Measurements from ENCODE around the gene MZT2A. TPM values are rescaled to one million over a fixed set of nuclear protein-coding genes. Genes with fewer than 3 reads are reported as not detected.
"Not testable (repeated sequence)": the region's sequence is repeated elsewhere in the genome, so short reads cannot be mapped to it uniquely, and the experiment has no call there.

The MZT2A gene
- total and polyA plus RNA-seq, 7 donors, result 22.1 to 46.5 (median 34.0) TPM

DNA sequence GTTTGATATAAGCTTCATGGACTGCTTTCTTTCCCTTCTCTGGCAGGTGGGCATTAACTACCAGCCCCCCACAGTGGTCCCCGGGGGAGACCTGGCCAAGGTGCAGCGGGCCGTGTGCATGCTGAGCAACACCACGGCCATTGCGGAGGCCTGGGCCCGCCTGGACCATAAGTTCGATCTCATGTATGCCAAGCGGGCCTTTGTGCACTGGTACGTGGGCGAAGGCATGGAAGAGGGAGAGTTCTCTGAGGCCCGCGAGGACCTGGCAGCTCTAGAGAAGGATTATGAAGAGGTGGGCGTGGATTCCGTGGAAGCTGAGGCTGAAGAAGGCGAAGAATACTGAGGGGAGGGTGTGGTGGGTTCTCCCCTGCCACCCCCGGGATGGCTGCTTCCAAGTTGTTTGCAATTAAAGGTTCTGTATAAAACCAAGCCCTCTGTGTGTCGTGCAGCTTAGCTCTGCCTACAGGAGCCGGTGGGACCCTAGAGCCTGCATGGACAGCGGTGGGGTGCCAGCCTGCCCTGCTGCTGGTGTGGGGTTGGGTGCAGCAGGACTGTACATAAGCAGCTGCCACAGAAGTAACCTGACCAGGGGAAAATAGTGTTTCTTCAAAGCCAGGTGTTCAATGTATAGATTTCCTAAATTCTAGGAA, 9.6 kb downstream of the MZT2A start:
- H3K4me3 ChIP-seq, H3K4me1 ChIP-seq: not testable (repeated sequence)
- whole genome bisulfite sequencing, 3 donors, result 90 to 97% (median 95%) methylated on average over 16 to 19 of the region's 19 CpGs

DNA sequence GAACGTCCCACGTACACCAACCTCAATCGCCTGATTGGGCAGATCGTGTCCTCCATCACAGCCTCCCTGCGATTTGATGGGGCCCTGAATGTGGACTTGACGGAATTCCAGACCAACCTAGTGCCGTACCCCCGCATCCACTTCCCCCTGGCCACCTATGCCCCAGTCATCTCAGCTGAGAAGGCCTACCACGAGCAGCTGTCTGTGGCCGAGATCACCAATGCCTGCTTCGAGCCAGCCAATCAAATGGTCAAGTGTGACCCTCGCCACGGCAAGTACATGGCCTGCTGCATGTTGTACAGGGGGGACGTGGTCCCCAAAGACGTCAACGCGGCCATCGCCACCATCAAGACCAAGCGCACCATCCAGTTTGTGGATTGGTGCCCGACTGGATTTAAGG, 11.8 kb downstream of the MZT2A start:
- WGBS, 3 donors, result 97 to 99% (median 99%) methylated on average over 12 to 19 of the region's 20 CpGs
- H3K27me3 ChIP-seq (ENCODE audit: insufficient read depth in 3 of 3, low read length in 2 of 3); H3K4me3 ChIP-seq; DNase-seq; H3K4me1 ChIP-seq; H3K36me3 ChIP-seq (ENCODE audit: insufficient read depth in 1 of 2, low read depth in 1 of 2); intact Hi-C loops (cut with DNase I); H3K9me3 ChIP-seq; H3K27ac ChIP-seq; ATAC-seq: not testable (repeated sequence)

More for the DNA sequence above, 9.6 kb downstream of the MZT2A start:
- H3K27me3 ChIP-seq (ENCODE audit: insufficient read depth in 3 of 3, low read length in 2 of 3); H3K9me3 ChIP-seq; ATAC-seq; H3K27ac ChIP-seq; H3K36me3 ChIP-seq (ENCODE audit: insufficient read depth in 1 of 2, low read depth in 1 of 2); intact Hi-C loops (cut with DNase I); DNase-seq: not testable (repeated sequence)

DNA sequence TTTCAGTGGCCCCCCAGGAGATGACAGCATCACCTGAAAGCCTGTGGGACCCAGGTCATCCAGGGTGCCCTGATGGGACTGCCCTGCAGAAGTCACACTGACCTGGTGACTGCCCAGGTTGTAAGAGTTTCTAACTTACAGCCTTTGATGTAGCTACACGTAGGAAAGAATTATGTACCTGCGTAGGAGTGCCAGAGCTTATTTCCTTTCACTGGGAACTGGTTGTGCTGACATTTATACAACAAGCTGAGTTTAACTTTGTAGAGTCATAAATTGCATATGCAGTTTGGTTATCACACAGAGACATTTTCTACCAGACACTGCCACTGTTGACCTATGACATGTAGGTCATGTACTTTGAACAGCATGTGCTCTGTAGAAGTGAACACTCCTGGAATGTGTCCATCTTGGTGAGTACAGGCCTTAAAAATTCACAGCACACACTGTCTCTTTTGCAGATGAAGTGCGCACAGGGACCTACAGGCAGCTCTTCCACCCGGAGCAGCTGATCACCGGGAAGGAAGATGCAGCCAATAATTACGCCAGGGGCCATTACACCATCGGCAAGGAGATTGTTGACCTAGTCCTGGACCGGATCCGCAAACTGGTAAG, 13.2 kb downstream of the MZT2A start:
- 81 to 94% (median 94%) methylated on average over 9 of the region's 9 CpGs for WGBS, 3 donors
- H3K27ac ChIP-seq; H3K4me3 ChIP-seq; intact Hi-C loops (cut with DNase I); H3K27me3 ChIP-seq (ENCODE audit: insufficient read depth in 3 of 3, low read length in 2 of 3); H3K4me1 ChIP-seq; H3K9me3 ChIP-seq; H3K36me3 ChIP-seq (ENCODE audit: insufficient read depth in 1 of 2, low read depth in 1 of 2); ATAC-seq; DNase-seq: not testable (repeated sequence)

DNA sequence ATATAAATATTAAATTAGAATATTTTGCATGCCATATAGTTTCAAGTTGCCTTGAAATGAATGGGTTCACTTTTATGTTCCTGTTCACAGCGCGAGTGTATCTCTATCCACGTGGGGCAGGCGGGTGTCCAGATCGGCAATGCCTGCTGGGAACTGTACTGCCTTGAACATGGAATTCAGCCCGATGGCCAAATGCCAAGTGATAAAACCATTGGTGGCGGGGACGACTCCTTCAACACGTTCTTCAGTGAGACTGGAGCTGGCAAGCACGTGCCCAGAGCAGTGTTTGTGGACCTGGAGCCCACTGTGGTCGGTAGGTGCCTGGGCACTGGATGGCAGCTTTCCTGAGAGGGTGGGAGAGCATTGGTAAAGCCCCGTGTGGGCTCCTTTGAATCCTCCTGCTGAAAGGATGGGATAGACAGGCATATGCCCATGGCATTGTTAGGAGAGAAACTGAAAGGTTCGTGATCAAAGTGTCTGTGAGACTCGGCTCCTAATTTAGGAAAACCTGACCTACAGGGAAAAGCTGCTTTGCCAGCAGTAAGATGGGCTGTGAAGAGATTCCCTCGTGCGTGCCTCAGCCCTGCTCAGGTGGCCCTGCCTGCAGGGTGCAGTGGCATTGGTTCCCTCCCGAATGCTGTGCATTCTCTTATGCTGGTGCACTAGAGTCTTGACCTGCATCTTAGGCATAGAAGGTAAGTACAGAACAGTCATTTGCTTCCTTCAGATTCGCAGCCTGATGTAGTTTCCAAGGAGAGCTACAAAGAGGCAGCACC, 13.9 kb downstream of the MZT2A start:
- H3K4me3 ChIP-seq; intact Hi-C loops (cut with DNase I); H3K4me1 ChIP-seq; H3K9me3 ChIP-seq; H3K27me3 ChIP-seq (ENCODE audit: insufficient read depth in 3 of 3, low read length in 2 of 3); DNase-seq; H3K36me3 ChIP-seq (ENCODE audit: insufficient read depth in 1 of 2, low read depth in 1 of 2); ATAC-seq; H3K27ac ChIP-seq: not testable (repeated sequence)
- WGBS, 3 donors, result 87 to 92% (median 92%) methylated on average over 14 to 15 of the region's 18 CpGs

DNA sequence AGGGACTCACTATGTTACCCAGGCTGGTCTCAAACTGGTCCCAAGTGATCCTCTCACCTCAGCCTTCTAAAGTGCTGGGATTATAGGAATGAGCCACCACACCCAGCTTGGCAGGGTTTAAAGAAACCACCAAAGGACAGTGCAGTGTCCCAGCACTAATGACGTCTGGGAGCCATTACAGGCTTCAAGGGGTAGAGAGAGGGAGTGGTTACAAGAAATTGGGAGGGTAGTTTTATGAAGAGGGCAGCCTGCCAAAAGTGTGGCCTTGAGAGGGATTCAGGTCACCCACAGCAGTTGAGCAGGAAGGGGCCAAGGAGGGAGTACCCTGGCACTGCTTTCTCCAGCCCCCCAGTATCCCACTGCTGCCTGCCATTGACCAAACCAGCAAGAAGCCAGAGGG, 15.0 kb downstream of the MZT2A start:
- H3K9me3 ChIP-seq; H3K27me3 ChIP-seq (ENCODE audit: insufficient read depth in 3 of 3, low read length in 2 of 3); H3K27ac ChIP-seq; H3K4me1 ChIP-seq; H3K36me3 ChIP-seq (ENCODE audit: insufficient read depth in 1 of 2, low read depth in 1 of 2); DNase-seq; ATAC-seq; H3K4me3 ChIP-seq; intact Hi-C loops (cut with DNase I): not testable (repeated sequence)
- 56 to 81% (median 58%) methylated on average over 1 of the region's 1 CpG for WGBS, 3 donors

DNA sequence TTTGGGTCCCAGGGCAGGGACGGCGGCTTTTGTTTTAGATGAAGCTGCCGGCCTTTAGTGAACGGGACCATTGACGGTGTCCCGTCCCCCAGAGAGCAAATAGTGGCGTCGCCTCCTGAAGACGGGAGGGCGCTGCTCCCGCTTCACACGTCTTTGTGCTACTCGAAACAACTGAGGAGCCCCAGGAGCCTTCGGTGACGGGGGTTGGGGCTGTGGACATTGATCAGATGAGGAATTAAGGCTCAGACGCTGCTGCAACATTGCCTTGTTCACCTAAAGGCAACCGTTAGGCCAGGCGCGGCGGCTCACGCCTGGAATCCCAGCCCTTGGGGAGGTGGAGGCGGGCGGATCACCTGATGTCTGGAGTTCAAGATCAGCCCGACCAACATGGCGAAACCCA, 15.8 kb downstream of the MZT2A start:
- H3K36me3 ChIP-seq (ENCODE audit: insufficient read depth in 1 of 2, low read depth in 1 of 2); ATAC-seq; H3K27me3 ChIP-seq (ENCODE audit: insufficient read depth in 3 of 3, low read length in 2 of 3); DNase-seq; H3K27ac ChIP-seq; H3K9me3 ChIP-seq; H3K4me1 ChIP-seq; H3K4me3 ChIP-seq; intact Hi-C loops (cut with DNase I): not testable (repeated sequence)
- 96 to 97% (median 97%) methylated on average over 21 to 25 of the region's 25 CpGs for WGBS, 3 donors

DNA sequence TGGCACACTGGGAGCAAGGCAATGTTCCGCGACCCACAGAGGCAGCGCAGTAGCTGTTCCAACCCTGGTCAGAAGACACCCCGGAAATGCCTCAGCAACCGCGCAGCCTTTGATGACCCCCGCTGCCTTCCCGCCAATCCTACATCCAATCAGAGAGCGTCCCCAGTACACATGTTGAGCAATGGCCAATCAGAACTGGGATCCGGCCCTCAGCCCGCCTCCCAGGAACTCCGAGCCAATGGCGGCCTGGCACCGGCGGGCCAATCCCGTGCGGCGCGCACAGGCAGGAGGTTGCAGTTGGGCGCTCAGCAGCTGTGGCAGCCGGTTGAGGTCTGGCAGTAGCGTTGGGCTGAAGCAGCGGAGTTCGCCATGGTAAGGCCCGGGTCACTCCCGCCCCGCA, 16.4 kb downstream of the MZT2A start, which contains the start of gene TUBA3D:
TUBA3D (plus strand) TSS at position 289 of the 400 bp plus-strand sequence; CDS start at position 370, 81 bp downstream.
- intact Hi-C loops (cut with DNase I), result no loop called here
- DNase-seq, result no peak

DNA sequence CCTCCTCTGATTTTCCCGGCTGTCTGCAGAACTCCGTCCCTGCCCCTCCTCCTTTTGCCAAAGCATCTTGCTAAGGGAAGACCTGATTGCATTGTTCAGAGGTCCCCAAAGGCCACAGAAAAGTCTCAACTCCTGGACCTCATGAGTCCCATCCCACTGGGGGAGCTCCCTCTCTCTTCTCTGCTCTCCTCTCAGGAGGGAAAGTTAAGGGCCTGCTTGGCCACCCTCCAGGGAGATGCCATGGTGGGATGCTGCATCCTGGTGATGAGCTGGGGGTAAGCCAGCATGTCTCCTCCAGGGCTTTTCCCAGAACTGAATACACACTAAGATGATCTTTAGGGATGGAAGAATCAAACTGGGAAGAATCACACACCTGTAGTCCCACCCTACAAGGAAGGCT, 18.9 kb downstream of the MZT2A start:
- DNase-seq; H3K4me1 ChIP-seq; H3K27ac ChIP-seq; H3K9me3 ChIP-seq; H3K36me3 ChIP-seq (ENCODE audit: insufficient read depth in 1 of 2, low read depth in 1 of 2); H3K27me3 ChIP-seq (ENCODE audit: insufficient read depth in 3 of 3, low read length in 2 of 3); ATAC-seq; H3K4me3 ChIP-seq; intact Hi-C loops (cut with DNase I): not testable (repeated sequence)
- 67 to 88% (median 88%) methylated on average over 2 of the region's 2 CpGs for WGBS, 3 donors

More for the DNA sequence above, 16.4 kb downstream of the MZT2A start, which contains the start of gene TUBA3D:
- Histone ChIP-seq H3K9me3 (no peaks in the 10 kb centered on the region), H3K27me3 (ENCODE audit: insufficient read depth in 3 of 3, low read length in 2 of 3) (no peaks in the 10 kb centered on the region), H3K4me1 (no peaks in the 10 kb centered on the region), H3K36me3 (ENCODE audit: insufficient read depth in 1 of 2, low read depth in 1 of 2) (no peaks in the 10 kb centered on the region), H3K27ac (no peak within 1 kb of the TSS), H3K4me3 (no peak within 1 kb of the TSS)
- WGBS, 3 donors, result 92 to 96% (median 95%) methylated on average over 27 of the region's 27 CpGs
- ATAC-seq, result no peak
- TF ChIP-seq, protein P1, sequence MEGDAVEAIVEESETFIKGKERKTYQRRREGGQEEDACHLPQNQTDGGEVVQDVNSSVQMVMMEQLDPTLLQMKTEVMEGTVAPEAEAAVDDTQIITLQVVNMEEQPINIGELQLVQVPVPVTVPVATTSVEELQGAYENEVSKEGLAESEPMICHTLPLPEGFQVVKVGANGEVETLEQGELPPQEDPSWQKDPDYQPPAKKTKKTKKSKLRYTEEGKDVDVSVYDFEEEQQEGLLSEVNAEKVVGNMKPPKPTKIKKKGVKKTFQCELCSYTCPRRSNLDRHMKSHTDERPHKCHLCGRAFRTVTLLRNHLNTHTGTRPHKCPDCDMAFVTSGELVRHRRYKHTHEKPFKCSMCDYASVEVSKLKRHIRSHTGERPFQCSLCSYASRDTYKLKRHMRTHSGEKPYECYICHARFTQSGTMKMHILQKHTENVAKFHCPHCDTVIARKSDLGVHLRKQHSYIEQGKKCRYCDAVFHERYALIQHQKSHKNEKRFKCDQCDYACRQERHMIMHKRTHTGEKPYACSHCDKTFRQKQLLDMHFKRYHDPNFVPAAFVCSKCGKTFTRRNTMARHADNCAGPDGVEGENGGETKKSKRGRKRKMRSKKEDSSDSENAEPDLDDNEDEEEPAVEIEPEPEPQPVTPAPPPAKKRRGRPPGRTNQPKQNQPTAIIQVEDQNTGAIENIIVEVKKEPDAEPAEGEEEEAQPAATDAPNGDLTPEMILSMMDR (IDR thresholded peaks at IDR 0.05), result no peak

DNA sequence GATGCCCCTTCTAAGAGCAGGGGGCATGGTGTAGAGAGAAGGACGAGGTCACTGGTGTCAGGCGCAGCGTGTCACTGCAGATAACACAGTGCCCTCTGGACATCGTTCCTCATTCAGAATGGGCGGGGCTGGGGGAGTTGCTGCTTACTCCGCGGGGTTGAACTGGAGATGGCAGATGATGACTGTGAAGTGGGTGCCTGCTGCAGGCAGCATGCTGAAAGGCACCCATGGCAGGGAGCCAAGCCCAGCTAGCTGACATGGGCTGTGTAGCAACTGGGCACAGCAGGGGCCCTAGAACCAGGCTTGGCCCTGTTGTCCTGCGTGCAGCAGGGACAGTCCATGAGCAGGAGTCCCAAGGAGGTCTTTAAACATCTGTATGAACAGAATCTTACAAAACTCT, 20.6 kb downstream of the MZT2A start:
- intact Hi-C loops (cut with DNase I); H3K4me3 ChIP-seq; ATAC-seq; H3K4me1 ChIP-seq; DNase-seq; H3K27ac ChIP-seq; H3K36me3 ChIP-seq (ENCODE audit: insufficient read depth in 1 of 2, low read depth in 1 of 2); H3K27me3 ChIP-seq (ENCODE audit: insufficient read depth in 3 of 3, low read length in 2 of 3); H3K9me3 ChIP-seq: not testable (repeated sequence)
- 73 to 87% (median 76%) methylated on average over 3 to 6 of the region's 8 CpGs for WGBS, 3 donors

DNA sequence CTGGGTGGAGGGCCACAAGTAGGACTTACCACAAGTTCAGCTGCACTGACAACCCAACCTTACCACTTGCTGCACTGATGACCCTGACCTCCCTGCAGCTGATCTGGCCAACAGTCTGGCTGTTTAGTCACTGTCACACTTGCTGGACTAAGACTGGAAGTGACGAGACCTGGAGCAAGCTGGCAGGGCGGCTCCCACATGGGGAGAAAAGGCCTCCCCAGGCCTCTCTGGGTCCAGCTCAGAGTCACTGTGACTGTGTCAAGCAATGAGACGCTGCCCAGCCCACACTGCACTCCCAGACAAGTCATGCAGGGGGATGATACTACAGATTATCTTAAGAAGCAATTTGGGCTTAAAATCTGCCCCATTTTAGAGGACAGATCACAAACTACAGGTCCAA, 21.3 kb downstream of the MZT2A start:
- ATAC-seq; H3K4me1 ChIP-seq; H3K4me3 ChIP-seq; H3K27ac ChIP-seq; intact Hi-C loops (cut with DNase I); DNase-seq; H3K27me3 ChIP-seq (ENCODE audit: insufficient read depth in 3 of 3, low read length in 2 of 3); H3K36me3 ChIP-seq (ENCODE audit: insufficient read depth in 1 of 2, low read depth in 1 of 2); H3K9me3 ChIP-seq: not testable (repeated sequence)
- WGBS, 3 donors, result 89 to 100% (median 100%) methylated on average over 2 to 3 of the region's 3 CpGs
